HepG2 (cell line): ENCODE results near the gene VPS13D. TPM values are rescaled to one million over a fixed set of nuclear protein-coding genes. Genes with fewer than 3 reads are reported as not detected.

ENCODE experiments used
- ATAC-seq: fragments of 200-7000 bp; cut with Tn5 transposase; 3 replicates; pipeline ENCODE4 v1.9.1; 2020; ENCODE audit warnings: mild to moderate bottlenecking, moderate library complexity
- BruUV-seq: library from RNA; stranded (reverse); fragments of 400-500 nt; replicated peaks from 2 replicates; lab custom pipeline; 2021; lab: Mats Ljungman, UMichigan
- CTCF ChIA-PET: fragments of 300-600 bp; formaldehyde crosslinking; extraction: SDS; loops from one replicate; lab custom pipeline; 2021; ENCODE audit warnings: low total read pairs, inconsistent platforms, low intra/inter-chr PET ratio; lab: Yijun Ruan, JAX
- POLR2A ChIA-PET: fragments of 350-600 bp; sonication (Branson Sonifier 250); formaldehyde crosslinking; loops from one replicate; lab custom pipeline; 2020; ENCODE audit warnings: antibody characterized with exemption, inconsistent platforms; lab: Yijun Ruan, JAX
- DNase-seq: peaks from one replicate; pipeline ENCODE4 v3.0.0-alpha.2; 2015; ENCODE audit warnings: low spot score
- FAIRE-seq: peaks from 3 replicates; lab custom pipeline; 2011; peaks lifted over from hg19 to GRCh38; lab: Jason Lieb, UNC
- H2AFZ ChIP-seq: one replicate; pipeline ENCODE4 v1.6.1; 2011; ENCODE audit warnings: low read length, inconsistent platforms
- H3K27ac ChIP-seq: fragments of 300-600 bp; 3 replicates; pipeline ENCODE4 v1.8.0; 2011; ENCODE audit warnings: mixed run types, mild to moderate bottlenecking, mixed read lengths, low read length, inconsistent platforms; ENCODE audit not compliant: insufficient read depth; ENCODE audit errors: extremely low read length
- H3K27me3 ChIP-seq, 2 experiments: fragments of 200-600 bp in 1 of 2; 2 replicates in 1 of 2; 3 replicates in 1 of 2; pipeline versions ENCODE4 v1.6.0 to v1.8.0; 2011; ENCODE audit warnings: low read length in 2 of 2, mild to moderate bottlenecking in 2 of 2, moderate library complexity in 2 of 2, inconsistent platforms in 1 of 2; ENCODE audit not compliant: insufficient read depth in 2 of 2, control insufficient read depth in 1 of 2
- H3K36me3 ChIP-seq, 2 experiments: fragments of 200-600 bp in 1 of 2; replicated peaks in 1 of 2; 2 replicates in 1 of 2; 3 replicates in 1 of 2; pipeline versions ENCODE4 v1.5.1 to v1.8.0; 2011; ENCODE audit warnings: low read length in 2 of 2, inconsistent platforms in 1 of 2; ENCODE audit not compliant: insufficient read depth in 2 of 2, control insufficient read depth in 1 of 2
- H3K4me1 ChIP-seq: 2 replicates; pipeline ENCODE4 v1.5.1; 2012; ENCODE audit warnings: low read length, inconsistent platforms; ENCODE audit not compliant: insufficient read depth
- H3K4me2 ChIP-seq: 2 replicates; pipeline ENCODE4 v1.6.0; 2011; ENCODE audit warnings: low read depth, low read length, inconsistent platforms
- H3K4me3 ChIP-seq, 3 experiments: fragments of 200-600 bp in 1 of 3; sonication (generic), shearing (Covaris generic) in 1 of 3; replicated peaks in 1 of 3; 2 replicates each; pipeline ENCODE4 v1.5.1; 2011 to 2016; ENCODE audit warnings: low read length in 3 of 3, inconsistent platforms in 2 of 3, low read depth in 2 of 3, mild to moderate bottlenecking in 2 of 3, control low read depth in 1 of 3, mixed read lengths in 1 of 3; ENCODE audit not compliant: insufficient read depth in 1 of 3
- H3K79me2 ChIP-seq: one replicate; pipeline ENCODE4 v1.6.1; 2011; ENCODE audit warnings: low read length, inconsistent platforms; ENCODE audit not compliant: insufficient read depth
- H3K9ac ChIP-seq: 2 replicates; pipeline ENCODE4 v1.6.0; 2011; ENCODE audit warnings: mild to moderate bottlenecking, low read depth, low read length, inconsistent platforms; ENCODE audit not compliant: insufficient read depth
- H3K9me3 ChIP-seq: 2 replicates; pipeline ENCODE4 v1.5.1; 2012; ENCODE audit warnings: mild to moderate bottlenecking, low read length
- H4K20me1 ChIP-seq: 2 replicates; pipeline ENCODE4 v1.6.0; 2011; ENCODE audit warnings: inconsistent platforms, mild to moderate bottlenecking, low read length, moderate library complexity; ENCODE audit not compliant: insufficient read depth
- BRCA1 ChIP-seq: sonication (generic); formaldehyde crosslinking; IDR thresholded peaks from 2 replicates; pipeline ENCODE4 v1.4.0; 2020; ENCODE audit warnings: missing genetic modification reagents
- EP300 ChIP-seq, 3 experiments: sonication (generic) in 1 of 3; formaldehyde crosslinking in 1 of 3; IDR thresholded peaks; 2 replicates each; pipeline versions ENCODE4 v1.5.1 to v1.6.1; 2011 to 2020; ENCODE audit warnings: low read depth in 2 of 3, low read length in 2 of 3, borderline replicate concordance in 1 of 3, improper control_type of control experiment in 1 of 3, mild to moderate bottlenecking in 1 of 3, missing genetic modification reagents in 1 of 3, moderate library complexity in 1 of 3
- FOXO4 ChIP-seq: sonication (generic); formaldehyde crosslinking; conservative IDR thresholded peaks from 2 replicates; pipeline ENCODE4 v1.8.1; 2023; ENCODE audit warnings: missing genetic modification reagents
- HIC2 ChIP-seq: sonication (generic); formaldehyde crosslinking; IDR thresholded peaks from 2 replicates; pipeline ENCODE4 v1.9.0; 2022; ENCODE audit warnings: low read depth, missing genetic modification reagents
- HMGXB4 ChIP-seq, 2 experiments: sonication (generic) in 1 of 2; formaldehyde crosslinking in 1 of 2; IDR thresholded peaks; 2 replicates each; pipeline versions ENCODE4 v1.4.0 to v1.6.1; 2018 to 2020; ENCODE audit warnings: missing genetic modification reagents in 2 of 2, borderline replicate concordance in 1 of 2, low read depth in 1 of 2, mild to moderate bottlenecking in 1 of 2, missing biosample characterization in 1 of 2
- MAFF ChIP-seq: IDR thresholded peaks from 2 replicates; pipeline ENCODE4 v1.6.1; 2011; ENCODE audit warnings: low read depth, low read length, improper control_type of control experiment
- TAF15 ChIP-seq: fragments of 200-400 bp; formaldehyde crosslinking; IDR thresholded peaks from one replicate; pipeline ENCODE4 v1.6.1; 2018; ENCODE audit warnings: mild to moderate bottlenecking, low read depth, low read length; ENCODE audit not compliant: poor library complexity, severe bottlenecking
- TBL1XR1 ChIP-seq: fragments of 150-350 bp; IDR thresholded peaks from 2 replicates; pipeline ENCODE4 v1.6.1; 2014; ENCODE audit warnings: borderline replicate concordance, low read length; ENCODE audit not compliant: partially characterized antibody
- TP53 ChIP-seq: sonication (generic); formaldehyde crosslinking; conservative IDR thresholded peaks from 2 replicates; pipeline ENCODE4 v1.4.0; 2020; ENCODE audit warnings: missing genetic modification reagents
- WIZ ChIP-seq: sonication (generic); formaldehyde crosslinking; IDR thresholded peaks from 2 replicates; pipeline ENCODE4 v1.5.1; 2020; ENCODE audit warnings: mild to moderate bottlenecking, missing genetic modification reagents
- XRCC5 ChIP-seq: fragments of 200-400 bp; formaldehyde crosslinking; optimal IDR thresholded peaks from 2 replicates; pipeline ENCODE3; 2017; ENCODE audit warnings: mild to moderate bottlenecking, low read length
- ZBTB3 ChIP-seq: sonication (generic); formaldehyde crosslinking; IDR thresholded peaks from 2 replicates; pipeline ENCODE4 v1.4.0; 2020; ENCODE audit warnings: low read depth, mild to moderate bottlenecking, moderate library complexity, missing genetic modification reagents, borderline replicate concordance
- ZFX ChIP-seq: sonication (generic); formaldehyde crosslinking; IDR thresholded peaks from 2 replicates; pipeline ENCODE4 v1.4.0; 2020; ENCODE audit warnings: mild to moderate bottlenecking, low read depth, missing genetic modification reagents, moderate library complexity
- WGBS: methylation state at CpG from one replicate; pipeline ENCODE4 v1.1.6; 2017; ENCODE audit warnings: low lambda C conversion rate; 5-methylcytosine and 5-hydroxymethylcytosine counted together
- in situ Hi-C: cut with HindIII; loops from 2 replicates; pipeline ENCODE4 v1.10.0; 2017; ENCODE audit warnings: low pct_unique_long_range_greater_than_20kb; ENCODE audit not compliant: extremely low pct_ligation_motif_present
- intact Hi-C: fragments of 100-400 bp; cut with micrococcal nuclease; formaldehyde crosslinking; loops from one replicate; pipeline ENCODE4 v1.10.0; 2022; ENCODE audit not compliant: unreplicated experiment
- polyA plus RNA-seq, 8 experiments: library from polyadenylated mRNA; depleted of rRNA in 3 of 8; stranded (reverse) in 7 of 8; unstranded in 1 of 8; fragments of >200 nt; fragmentation: Illumina TruSeq in 4 of 8; extraction: Trizol in 4 of 8; gene quantifications; 2 replicates each; pipeline versions ENCODE4 v1.2.1 to v1.2.3, GENCODE V29; 2011 to 2016; ENCODE audit warnings: low read depth in 4 of 8, missing spikeins in 1 of 8, mixed read lengths in 1 of 8; ENCODE audit not compliant: insufficient read depth in 1 of 8
- total RNA-seq, 5 experiments: library from RNA; depleted of rRNA; stranded (reverse); fragments of >200 nt; fragmentation: Illumina TruSeq; extraction: Trizol; gene quantifications; 2 replicates each; pipeline ENCODE4 v1.2.3, GENCODE V29; 2016; ENCODE audit warnings: low read depth in 1 of 5

The VPS13D gene
- total and polyA plus RNA-seq, 2 of the 13 experiments (the other 11 are each of a cell fraction or from before 2014, with no cell fraction given), result 8.6 to 13.9 TPM

- TF ChIP-seq EP300 (IDR thresholded peaks at IDR 0.05; ENCODE audit: low read depth in 2 of 2, low read length in 2 of 2) (no peak), EP300 (CRISPR knock-in tag; IDR thresholded peaks at IDR 0.05; ENCODE audit: borderline replicate concordance) (no peak), TP53 (CRISPR knock-in tag) (no peak), MAFF (peak; percentile 88), ZBTB3 (0 out of 2 replicates have a peak, but pooled peaks have one; percentile 28), HMGXB4 (CRISPR knock-in tag; IDR thresholded peaks at IDR 0.05; ENCODE audit: borderline replicate concordance in 1 of 2, low read depth in 1 of 2) (0 out of 4 replicates have a peak, but pooled peaks of 1 of the 2 experiments have one; percentile 32), TAF15 (no peak), ZFX (CRISPR knock-in tag) (peak; percentile 33), XRCC5 (peak; percentile 17), BRCA1 (CRISPR knock-in tag) (no peak)
These were observed 173.0 kb downstream of the VPS13D start (continued) for GRCh38 chr1:12402842-12403241.

- ATAC-seq (no peak), FAIRE-seq (no peak), DNase-seq (no peak)
- 98% methylated on average over 13 of the region's 13 CpGs for WGBS
- H3K4me1 ChIP-seq, result peaks cover 97% of the 10 kb centered on the region
- no peak overlapping the region for H2AFZ ChIP-seq
- no peaks in the 10 kb centered on the region for H3K27me3 ChIP-seq
- H3K9ac ChIP-seq, result no peak overlapping the region
- H3K36me3 ChIP-seq, result peaks cover 5 to 7% of the 10 kb centered on the region in 2 experiments; a peak in 3 of 5 replicates
- peak overlapping the region; percentile 76 for H3K27ac ChIP-seq
- peak overlapping the region; percentile 65; the same call in 1 of the 2 replicates for H3K4me2 ChIP-seq
- POLR2A ChIA-PET, result interaction anchor here (8.1 to 9.4 kb wide), 2 partner anchors 21 to 213 kb away, joined by 126 to 127 read pairs; partner anchors contain the start of gene DHRS3
- no peak overlapping the region for H3K4me3 ChIP-seq
- 0 out of 2 replicates have a peak, but pooled peaks cover under 1% of the 10 kb centered on the region for H3K9me3 ChIP-seq
- H3K79me2 ChIP-seq, result no peaks in the 10 kb centered on the region
- no peaks in the 10 kb centered on the region for H4K20me1 ChIP-seq
- BruUV-seq, result no TSS peak
- CTCF ChIA-PET, result no interaction called here
- in situ Hi-C loops (loop anchor here (10.0 kb wide), 1 partner anchor 120 kb away; no protein-coding TSS in a partner anchor), intact Hi-C loops (loop anchor here (5.0 to 10.0 kb wide), 3 partner anchors 38 to 72 kb away; no protein-coding TSS in a partner anchor)
- TF ChIP-seq WIZ, result no peak
- no peak for TF ChIP-seq HIC2 (CRISPR knock-in tag)
- no peak for TF ChIP-seq FOXO4 (CRISPR knock-in tag)
- no peak for TF ChIP-seq TBL1XR1
These were observed 175.1 kb downstream of the VPS13D start for GRCh38 chr1:12404918-12405317.
